Effector memory CD4-positive, alpha-beta T cell (primary cell): Measurements from ENCODE around the gene NXPH4.

Experiments used
- DNase-seq, 3 donors: peaks; one replicate each; pipeline ENCODE4 v3.0.0-alpha.2; 2020
- H3K27ac ChIP-seq: 2 replicates; pipeline ENCODE4 v1.7.0; 2013; ENCODE audit warnings: mild to moderate bottlenecking, low read length, moderate library complexity; ENCODE audit not compliant: insufficient read depth, poor library complexity, severe bottlenecking
- H3K27me3 ChIP-seq: replicated peaks from 2 replicates; pipeline ENCODE4 v1.7.0; 2013; ENCODE audit warnings: mild to moderate bottlenecking, low read length; ENCODE audit not compliant: insufficient read depth, control insufficient read depth, poor library complexity, severe bottlenecking
- H3K36me3 ChIP-seq: 2 replicates; pipeline ENCODE4 v1.7.0; 2013; ENCODE audit warnings: mild to moderate bottlenecking, low read length, moderate library complexity; ENCODE audit not compliant: control insufficient read depth, insufficient read depth
- H3K4me1 ChIP-seq: 2 replicates; pipeline ENCODE4 v1.7.0; 2013; ENCODE audit warnings: low read length, mild to moderate bottlenecking; ENCODE audit not compliant: control insufficient read depth, insufficient read depth, poor library complexity, severe bottlenecking
- H3K4me3 ChIP-seq: 2 replicates; pipeline ENCODE4 v1.7.0; 2013; ENCODE audit warnings: low read length, low read depth, mild to moderate bottlenecking; ENCODE audit not compliant: insufficient read depth, poor library complexity, severe bottlenecking
- H3K9me3 ChIP-seq: 2 replicates; pipeline ENCODE4 v1.7.0; 2013; ENCODE audit warnings: mild to moderate bottlenecking, low read length, moderate library complexity; ENCODE audit not compliant: control insufficient read depth
- total RNA-seq, 3 donors: gene quantifications; one replicate each; lab custom pipeline; 2026; lab: John Stamatoyannopoulos, UW

NXPH4 gene
- 0 to 0.35 (median 0.09) reads per million in 3 donors for total RNA-seq

DNA sequence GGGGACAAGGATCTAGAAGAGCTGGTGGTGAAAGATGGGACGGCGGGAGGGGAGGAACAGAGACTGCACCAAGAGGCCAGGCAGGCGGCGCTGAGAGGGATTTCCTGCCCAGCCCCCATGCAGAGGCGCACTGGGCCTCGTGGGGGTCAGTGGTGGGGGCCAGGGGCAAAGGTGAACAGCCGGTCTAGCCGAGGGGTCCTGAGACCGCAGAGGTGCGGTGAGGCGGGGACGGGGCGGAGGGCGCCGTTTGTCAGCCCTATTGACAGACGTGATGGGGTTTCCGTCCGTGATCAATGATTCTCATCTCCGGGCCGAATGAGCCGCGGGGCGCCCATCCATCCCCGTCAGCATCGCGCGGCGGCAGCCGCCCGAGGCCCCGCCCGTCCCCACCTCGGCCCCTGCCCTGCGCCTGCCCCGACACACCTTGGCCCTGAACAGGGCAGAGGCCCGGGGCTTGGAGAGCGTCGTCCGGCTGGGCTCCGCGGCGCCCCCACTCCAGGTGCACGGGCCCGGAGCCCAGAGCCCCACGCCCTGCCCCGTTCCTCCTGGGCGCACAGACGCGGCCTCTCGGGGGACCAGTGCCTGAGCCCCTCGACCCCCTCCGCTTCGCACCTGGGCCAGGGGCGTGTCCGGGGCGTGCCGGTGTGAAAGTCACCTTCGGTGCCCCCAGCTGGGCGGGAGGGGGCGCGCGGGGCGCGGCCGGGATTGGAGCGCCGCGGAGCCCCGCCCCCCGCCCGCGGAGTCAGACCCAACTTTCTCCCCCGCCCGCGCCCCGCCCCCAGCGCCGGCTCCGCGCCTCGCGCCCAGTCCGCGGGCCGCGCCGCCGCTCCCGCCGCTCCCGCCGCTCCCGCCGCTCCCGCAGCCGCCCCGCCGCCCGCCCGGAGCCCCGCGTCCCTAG is at the start of gene NXPH4:
TSS of gene NXPH4 (plus strand) at position 781 of the 898 bp plus-strand sequence. CDS start 176 bp downstream, outside the sequence.
- H3K4me1 ChIP-seq = peaks cover 45% of the 10 kb centered on the region
- H3K4me3 ChIP-seq = peak within 1 kb of the TSS; percentile 52
- H3K27me3 ChIP-seq = peaks cover 76% of the 10 kb centered on the region
- H3K27ac ChIP-seq = no peak within 1 kb of the TSS
- no peaks in the 10 kb centered on the region for H3K9me3 ChIP-seq
- H3K36me3 ChIP-seq = no peaks in the 10 kb centered on the region
- DNase-seq = peak in 2 of 3 donors; percentile 31 to 44

DNA sequence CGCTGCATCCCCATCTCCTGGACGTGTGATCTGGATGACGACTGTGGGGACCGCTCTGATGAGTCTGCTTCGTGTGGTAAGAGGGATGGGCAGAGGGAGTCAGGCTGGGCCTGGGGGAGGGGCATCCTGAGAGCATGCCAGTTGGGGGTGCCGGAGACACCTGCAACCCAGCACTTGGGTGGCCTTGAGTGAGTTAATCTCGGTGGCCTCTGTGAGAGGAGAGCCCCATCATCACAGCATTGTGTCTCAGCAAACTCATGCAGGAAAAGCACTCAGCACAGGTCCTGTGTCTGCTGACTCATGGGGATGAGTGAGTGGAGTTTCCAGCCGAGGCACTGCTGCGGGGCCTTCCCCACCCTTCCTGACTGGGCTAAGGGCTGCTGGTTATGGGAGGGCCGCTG is 49.6 kb upstream of the NXPH4 start:
- Histone ChIP-seq H3K36me3 (no peaks in the 10 kb centered on the region), H3K4me1 (no peaks in the 10 kb centered on the region), H3K27me3 (no peaks in the 10 kb centered on the region), H3K4me3 (no peak overlapping the region), H3K27ac (no peak overlapping the region), H3K9me3 (no peaks in the 10 kb centered on the region)
- DNase-seq = no peak

DNA sequence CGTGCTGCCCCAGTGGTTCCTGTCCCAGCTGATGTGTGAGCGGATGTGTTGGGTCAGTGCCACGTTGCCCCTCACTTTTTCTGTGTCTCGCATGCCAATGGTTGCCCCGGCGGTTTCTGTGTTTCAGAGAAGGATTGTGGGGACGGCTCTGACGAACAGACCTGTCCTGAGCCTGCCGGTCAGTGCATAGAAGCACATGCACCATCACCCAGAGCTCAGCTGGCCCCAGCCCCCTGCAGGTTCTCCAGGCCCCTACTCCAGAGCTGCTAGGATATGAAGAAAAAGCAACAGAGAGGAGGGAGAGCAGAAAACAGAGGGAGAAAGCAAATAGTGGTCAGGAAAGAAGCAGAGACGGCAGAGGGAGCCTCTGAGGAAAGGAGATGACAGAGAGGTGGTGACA is 48.5 kb upstream of the NXPH4 start:
- Histone ChIP-seq H3K9me3 (no peaks in the 10 kb centered on the region), H3K27ac (no peak overlapping the region), H3K27me3 (no peaks in the 10 kb centered on the region), H3K4me1 (no peaks in the 10 kb centered on the region), H3K4me3 (no peak overlapping the region), H3K36me3 (no peaks in the 10 kb centered on the region)
- no peak for DNase-seq

DNA sequence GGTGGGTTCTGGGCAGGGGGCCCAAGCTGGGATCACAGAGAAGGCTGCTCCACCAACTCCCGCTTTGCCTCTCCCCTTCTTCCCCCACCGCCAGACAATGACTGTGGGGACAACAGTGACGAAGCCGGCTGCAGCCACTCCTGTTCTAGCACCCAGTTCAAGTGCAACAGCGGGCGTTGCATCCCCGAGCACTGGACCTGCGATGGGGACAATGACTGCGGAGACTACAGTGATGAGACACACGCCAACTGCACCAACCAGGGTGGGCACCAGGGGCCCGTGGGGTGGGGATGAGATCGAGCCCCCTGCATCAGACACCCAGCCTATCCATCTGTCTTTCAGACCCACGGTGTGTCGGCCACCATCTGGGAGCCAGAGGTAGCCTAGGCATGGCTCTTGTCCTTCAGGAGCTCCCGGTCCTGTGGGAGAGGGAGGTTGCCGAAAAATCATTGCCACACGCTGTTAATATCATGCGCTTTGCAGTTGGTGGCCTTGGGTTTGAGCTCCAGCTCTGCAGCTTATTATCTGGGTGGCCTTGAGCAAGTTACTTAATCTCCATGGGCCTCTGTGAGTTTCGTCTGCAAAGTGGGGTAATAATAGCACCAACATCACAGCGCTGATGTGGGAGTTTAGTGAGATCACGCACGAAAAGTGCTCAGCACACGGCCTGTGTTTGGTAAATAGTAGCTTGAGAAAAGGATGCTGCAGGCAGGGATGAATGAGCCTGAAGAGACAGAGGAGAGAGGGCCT is 47.4 kb upstream of the NXPH4 start:
- Histone ChIP-seq H3K4me1 (no peaks in the 10 kb centered on the region), H3K27me3 (no peaks in the 10 kb centered on the region), H3K9me3 (no peaks in the 10 kb centered on the region), H3K4me3 (no peak overlapping the region), H3K27ac (no peak overlapping the region), H3K36me3 (no peaks in the 10 kb centered on the region)
- DNase-seq = no peak

GRCh38 chr12:57169969-57170368 is 46.6 kb upstream of the NXPH4 start:
- H3K36me3 ChIP-seq = no peaks in the 10 kb centered on the region

DNA sequence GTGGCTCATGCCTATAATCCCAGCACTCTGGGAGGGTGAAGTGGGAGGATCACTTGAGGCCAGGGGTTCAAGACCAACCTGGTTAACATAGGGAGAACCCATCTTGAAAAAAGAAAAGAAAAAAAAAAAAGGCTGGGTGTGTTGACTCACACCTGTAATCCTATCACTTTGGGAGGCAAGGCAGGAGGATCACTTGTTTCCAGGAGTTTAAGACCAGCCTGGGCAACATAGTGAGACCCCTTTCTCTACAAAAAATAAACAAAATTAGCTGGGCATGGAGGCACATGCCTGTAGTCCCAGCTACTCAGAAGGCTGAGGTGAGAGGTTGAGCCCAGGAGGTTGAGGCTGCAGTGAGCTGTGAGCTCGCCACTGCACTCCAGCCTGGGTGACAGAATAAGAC is 46.2 kb upstream of the NXPH4 start:
- Histone ChIP-seq H3K27me3 (no peaks in the 10 kb centered on the region), H3K4me3 (no peak overlapping the region), H3K27ac (no peak overlapping the region), H3K4me1 (no peaks in the 10 kb centered on the region), H3K9me3 (no peaks in the 10 kb centered on the region), H3K36me3 (no peaks in the 10 kb centered on the region)
- no peak for DNase-seq

More at GRCh38 chr12:57169969-57170368, 46.6 kb upstream of the NXPH4 start:
- Histone ChIP-seq H3K27me3 (no peaks in the 10 kb centered on the region), H3K27ac (no peak overlapping the region), H3K9me3 (no peaks in the 10 kb centered on the region), H3K4me1 (no peaks in the 10 kb centered on the region), H3K4me3 (no peak overlapping the region)
- DNase-seq = no peak

- no peaks in the 10 kb centered on the region for H3K36me3 ChIP-seq
- H3K4me1 ChIP-seq = no peaks in the 10 kb centered on the region
- no peak overlapping the region for H3K4me3 ChIP-seq
- DNase-seq = no peak
- no peaks in the 10 kb centered on the region for H3K27me3 ChIP-seq
- no peaks in the 10 kb centered on the region for H3K9me3 ChIP-seq
- no peak overlapping the region for H3K27ac ChIP-seq
Observed at GRCh38 chr12:57170927-57171326, 45.7 kb upstream of the NXPH4 start.

DNA sequence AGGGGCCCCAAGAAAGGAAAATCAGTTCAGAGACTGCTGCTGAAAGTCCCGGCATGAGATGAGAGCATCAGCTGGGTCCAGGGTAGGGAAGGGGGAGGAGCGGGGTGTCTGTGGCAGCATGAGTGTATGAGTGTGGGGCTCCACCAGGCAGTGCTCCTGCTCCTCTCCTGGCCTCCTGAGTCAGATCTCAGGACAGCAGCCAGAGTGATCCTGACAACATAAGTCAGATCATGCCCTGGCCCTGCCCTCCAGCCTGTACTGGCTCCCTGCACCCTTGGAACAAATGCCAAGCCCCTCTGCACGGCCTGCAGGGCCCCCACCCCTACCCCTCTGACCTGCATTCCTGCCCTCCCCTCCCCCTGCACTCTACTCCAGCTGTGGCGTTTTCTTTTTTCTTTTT is 44.9 kb upstream of the NXPH4 start:
- H3K4me3 ChIP-seq = no peak overlapping the region
- H3K36me3 ChIP-seq = no peaks in the 10 kb centered on the region
- no peak overlapping the region for H3K27ac ChIP-seq
- H3K4me1 ChIP-seq = no peaks in the 10 kb centered on the region
- DNase-seq = no peak
- no peaks in the 10 kb centered on the region for H3K27me3 ChIP-seq
- no peaks in the 10 kb centered on the region for H3K9me3 ChIP-seq

- DNase-seq = no peak
- Histone ChIP-seq H3K9me3 (no peaks in the 10 kb centered on the region), H3K36me3 (no peaks in the 10 kb centered on the region), H3K4me1 (no peaks in the 10 kb centered on the region), H3K4me3 (no peak overlapping the region), H3K27ac (no peak overlapping the region), H3K27me3 (no peaks in the 10 kb centered on the region)
Observed at GRCh38 chr12:57173089-57173488, 43.5 kb upstream of the NXPH4 start.

DNA sequence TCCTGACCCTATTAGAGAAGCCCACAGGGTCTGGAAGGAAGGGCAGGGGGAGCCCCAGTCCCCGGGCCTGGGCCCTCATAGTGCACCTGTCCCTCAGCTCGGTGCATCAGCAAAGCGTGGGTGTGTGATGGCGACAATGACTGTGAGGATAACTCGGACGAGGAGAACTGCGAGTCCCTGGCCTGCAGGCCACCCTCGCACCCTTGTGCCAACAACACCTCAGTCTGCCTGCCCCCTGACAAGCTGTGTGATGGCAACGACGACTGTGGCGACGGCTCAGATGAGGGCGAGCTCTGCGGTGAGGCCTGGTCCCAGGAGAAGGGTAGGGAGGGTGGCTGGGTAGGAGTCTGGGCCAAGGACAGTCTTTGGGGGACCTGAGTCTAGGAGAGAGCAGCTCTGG is 42.9 kb upstream of the NXPH4 start:
- Histone ChIP-seq H3K27me3 (no peaks in the 10 kb centered on the region), H3K4me1 (no peaks in the 10 kb centered on the region), H3K27ac (no peak overlapping the region), H3K9me3 (no peaks in the 10 kb centered on the region), H3K4me3 (no peak overlapping the region), H3K36me3 (no peaks in the 10 kb centered on the region)
- DNase-seq = no peak
